NAMALWA (cell line): Measurements from ENCODE around the gene FAM221B.
A peak's percentile ranks its signal among the peaks of the same experiment; 100 is the strongest.

Experiments
- DNase-seq: peaks from one replicate; pipeline ENCODE4 v3.0.0-alpha.2; 2015; ENCODE audit warnings: low spot score

FAM221B gene

GRCh38 chr9:35845824-35846771, 17.6 kb upstream of the FAM221B start:
- DNase-seq = no peak

- peak; percentile 82 for DNase-seq
Measured at GRCh38 chr9:35844628-35845270, 16.2 kb upstream of the FAM221B start.

- DNase-seq = no peak
Measured at GRCh38 chr9:35842795-35843194, 14.3 kb upstream of the FAM221B start.

- DNase-seq = no peak
Measured at GRCh38 chr9:35842020-35842745, 13.7 kb upstream of the FAM221B start.

- no peak for DNase-seq
Measured at GRCh38 chr9:35841645-35841900, 13.0 kb upstream of the FAM221B start.

- no peak for DNase-seq
Measured at GRCh38 chr9:35840881-35841644, 12.5 kb upstream of the FAM221B start.

- no peak for DNase-seq
Measured at GRCh38 chr9:35839926-35840325, 11.4 kb upstream of the FAM221B start.

GRCh38 chr9:35836595-35836994, 8.1 kb upstream of the FAM221B start:
- no peak for DNase-seq

GRCh38 chr9:35835766-35836165, 7.2 kb upstream of the FAM221B start:
- DNase-seq = no peak

- DNase-seq = peak; percentile 50
Measured at GRCh38 chr9:35835216-35835632, 6.7 kb upstream of the FAM221B start.

GRCh38 chr9:35834260-35835215, 6.0 kb upstream of the FAM221B start:
- no peak for DNase-seq

- DNase-seq = no peak
Measured at GRCh38 chr9:35832814-35833213, 4.3 kb upstream of the FAM221B start.

GRCh38 chr9:35831040-35831439, 2.5 kb upstream of the FAM221B start:
- no peak for DNase-seq

- DNase-seq = peak; percentile 35
Measured at GRCh38 chr9:35829764-35830096, 1.2 kb upstream of the FAM221B start.

- DNase-seq = peak; percentile 92
Measured at GRCh38 chr9:35829084-35829763, 692 bp upstream of the FAM221B start, which contains the start of gene TMEM8B. Gene TMEM8B, plus strand, starts transcription at chr9:35829228. Its CDS starts 220 bp downstream, at chr9:35829448.

GRCh38 chr9:35827486-35827885, 1.0 kb downstream of the FAM221B start:
- DNase-seq = no peak

GRCh38 chr9:35826071-35826701, 2.3 kb downstream of the FAM221B start:
- peak; percentile 85 for DNase-seq

GRCh38 chr9:35822926-35823325, 5.6 kb downstream of the FAM221B start:
- no peak for DNase-seq

GRCh38 chr9:35820076-35820475, 8.5 kb downstream of the FAM221B start:
- DNase-seq = no peak

GRCh38 chr9:35818341-35818740, 10.2 kb downstream of the FAM221B start:
- DNase-seq = no peak
